ENCODE measurements around the gene LPO. TPM values are rescaled to one million over a fixed set of nuclear protein-coding genes. Genes with fewer than 3 reads are reported as not detected.
A peak's percentile ranks its signal among the peaks of the same experiment; 100 is the strongest.

LPO gene
- total and polyA plus RNA-seq, 9 of the 15 experiments (the other 6 are each of a cell fraction or from before 2014, with no cell fraction given), result 0.07 to 0.11 TPM; not detected in 7

DNA sequence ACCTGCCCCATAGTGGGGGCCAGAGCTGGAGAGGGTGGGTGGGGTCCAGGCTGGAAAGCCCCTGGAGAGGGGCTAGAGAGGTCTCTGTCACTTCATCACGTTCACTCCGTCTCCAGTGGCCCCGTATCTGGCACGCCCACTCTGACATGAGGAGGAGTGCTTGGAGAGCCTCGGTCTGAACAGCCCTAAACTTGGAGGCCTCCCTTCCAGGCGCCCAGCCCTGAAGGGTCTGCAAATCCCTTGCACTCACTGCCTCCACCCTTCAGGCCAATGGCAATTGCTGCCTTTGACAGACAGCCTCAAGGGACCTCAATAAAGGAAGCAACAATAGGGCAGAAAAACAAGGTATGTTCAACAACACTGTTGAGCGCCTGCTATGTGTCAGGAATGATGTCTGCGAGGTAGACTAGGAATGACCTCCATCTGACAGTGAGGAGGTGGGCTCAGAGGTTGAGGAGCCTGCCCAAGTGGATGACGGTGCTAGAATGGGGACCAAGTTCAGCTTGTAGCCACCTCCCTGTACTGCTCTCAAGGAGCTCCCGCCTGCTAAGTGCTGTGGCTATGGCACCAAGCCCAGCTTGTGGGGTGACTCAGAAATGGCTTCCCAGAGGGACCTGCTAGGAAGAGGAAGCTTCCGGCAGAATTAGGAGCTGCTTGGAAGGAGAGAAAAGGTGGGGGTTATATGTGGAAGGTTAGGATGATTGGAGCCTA lies 48.8 kb upstream of the LPO start (continued):
- TF ChIP-seq, protein P1, sequence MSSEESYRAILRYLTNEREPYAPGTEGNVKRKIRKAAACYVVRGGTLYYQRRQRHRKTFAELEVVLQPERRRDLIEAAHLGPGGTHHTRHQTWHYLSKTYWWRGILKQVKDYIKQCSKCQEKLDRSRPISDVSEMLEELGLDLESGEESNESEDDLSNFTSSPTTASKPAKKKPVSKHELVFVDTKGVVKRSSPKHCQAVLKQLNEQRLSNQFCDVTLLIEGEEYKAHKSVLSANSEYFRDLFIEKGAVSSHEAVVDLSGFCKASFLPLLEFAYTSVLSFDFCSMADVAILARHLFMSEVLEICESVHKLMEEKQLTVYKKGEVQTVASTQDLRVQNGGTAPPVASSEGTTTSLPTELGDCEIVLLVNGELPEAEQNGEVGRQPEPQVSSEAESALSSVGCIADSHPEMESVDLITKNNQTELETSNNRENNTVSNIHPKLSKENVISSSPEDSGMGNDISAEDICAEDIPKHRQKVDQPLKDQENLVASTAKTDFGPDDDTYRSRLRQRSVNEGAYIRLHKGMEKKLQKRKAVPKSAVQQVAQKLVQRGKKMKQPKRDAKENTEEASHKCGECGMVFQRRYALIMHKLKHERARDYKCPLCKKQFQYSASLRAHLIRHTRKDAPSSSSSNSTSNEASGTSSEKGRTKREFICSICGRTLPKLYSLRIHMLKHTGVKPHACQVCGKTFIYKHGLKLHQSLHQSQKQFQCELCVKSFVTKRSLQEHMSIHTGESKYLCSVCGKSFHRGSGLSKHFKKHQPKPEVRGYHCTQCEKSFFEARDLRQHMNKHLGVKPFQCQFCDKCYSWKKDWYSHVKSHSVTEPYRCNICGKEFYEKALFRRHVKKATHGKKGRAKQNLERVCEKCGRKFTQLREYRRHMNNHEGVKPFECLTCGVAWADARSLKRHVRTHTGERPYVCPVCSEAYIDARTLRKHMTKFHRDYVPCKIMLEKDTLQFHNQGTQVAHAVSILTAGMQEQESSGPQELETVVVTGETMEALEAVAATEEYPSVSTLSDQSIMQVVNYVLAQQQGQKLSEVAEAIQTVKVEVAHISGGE (CRISPR knock-in tag; IDR thresholded peaks at IDR 0.05), result 0 out of 6 replicates have a peak, but pooled peaks of 1 of the 3 experiments have one; percentile 47
- TF ChIP-seq, protein P2, sequence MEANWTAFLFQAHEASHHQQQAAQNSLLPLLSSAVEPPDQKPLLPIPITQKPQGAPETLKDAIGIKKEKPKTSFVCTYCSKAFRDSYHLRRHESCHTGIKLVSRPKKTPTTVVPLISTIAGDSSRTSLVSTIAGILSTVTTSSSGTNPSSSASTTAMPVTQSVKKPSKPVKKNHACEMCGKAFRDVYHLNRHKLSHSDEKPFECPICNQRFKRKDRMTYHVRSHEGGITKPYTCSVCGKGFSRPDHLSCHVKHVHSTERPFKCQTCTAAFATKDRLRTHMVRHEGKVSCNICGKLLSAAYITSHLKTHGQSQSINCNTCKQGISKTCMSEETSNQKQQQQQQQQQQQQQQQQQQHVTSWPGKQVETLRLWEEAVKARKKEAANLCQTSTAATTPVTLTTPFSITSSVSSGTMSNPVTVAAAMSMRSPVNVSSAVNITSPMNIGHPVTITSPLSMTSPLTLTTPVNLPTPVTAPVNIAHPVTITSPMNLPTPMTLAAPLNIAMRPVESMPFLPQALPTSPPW (CRISPR knock-in tag; IDR thresholded peaks at IDR 0.05), result peak; percentile 42; the same call in 1 of the 2 replicates
- TF ChIP-seq GABPB1 (CRISPR knock-in tag; IDR thresholded peaks at IDR 0.05) (0 out of 2 replicates have a peak, but pooled peaks have one; percentile 23), FOSL1 (tag; conservative IDR thresholded peaks at IDR 0.05) (peak; percentile 83), MAZ (CRISPR knock-in tag; conservative IDR thresholded peaks at IDR 0.05 in 1 of 2, IDR thresholded peaks at IDR 0.05 in 1 of 2) (0 out of 4 replicates have a peak, but pooled peaks of 1 of the 2 experiments have one; percentile 34), NFIC (IDR thresholded peaks at IDR 0.05) (peak; percentile 53), ZBTB7A (IDR thresholded peaks at IDR 0.05; ENCODE audit: borderline replicate concordance, control insufficient read depth, low read depth, low read length) (no peak), SMARCE1 (IDR thresholded peaks at IDR 0.05) (0 out of 2 replicates have a peak, but pooled peaks have one; percentile 35), PCBP1 (IDR thresholded peaks at IDR 0.05; ENCODE audit: low read depth, low read length, poor library complexity, severe bottlenecking) (no peak), CBFA2T3 (IDR thresholded peaks at IDR 0.05) (no peak), MTF1 (CRISPR knock-in tag; IDR thresholded peaks at IDR 0.05; ENCODE audit: borderline replicate concordance) (no peak)
- TF ChIP-seq, protein P3, sequence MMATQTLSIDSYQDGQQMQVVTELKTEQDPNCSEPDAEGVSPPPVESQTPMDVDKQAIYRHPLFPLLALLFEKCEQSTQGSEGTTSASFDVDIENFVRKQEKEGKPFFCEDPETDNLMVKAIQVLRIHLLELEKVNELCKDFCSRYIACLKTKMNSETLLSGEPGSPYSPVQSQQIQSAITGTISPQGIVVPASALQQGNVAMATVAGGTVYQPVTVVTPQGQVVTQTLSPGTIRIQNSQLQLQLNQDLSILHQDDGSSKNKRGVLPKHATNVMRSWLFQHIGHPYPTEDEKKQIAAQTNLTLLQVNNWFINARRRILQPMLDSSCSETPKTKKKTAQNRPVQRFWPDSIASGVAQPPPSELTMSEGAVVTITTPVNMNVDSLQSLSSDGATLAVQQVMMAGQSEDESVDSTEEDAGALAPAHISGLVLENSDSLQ (IDR thresholded peaks at IDR 0.05), result peak; percentile 47
- TF ChIP-seq, protein P4, sequence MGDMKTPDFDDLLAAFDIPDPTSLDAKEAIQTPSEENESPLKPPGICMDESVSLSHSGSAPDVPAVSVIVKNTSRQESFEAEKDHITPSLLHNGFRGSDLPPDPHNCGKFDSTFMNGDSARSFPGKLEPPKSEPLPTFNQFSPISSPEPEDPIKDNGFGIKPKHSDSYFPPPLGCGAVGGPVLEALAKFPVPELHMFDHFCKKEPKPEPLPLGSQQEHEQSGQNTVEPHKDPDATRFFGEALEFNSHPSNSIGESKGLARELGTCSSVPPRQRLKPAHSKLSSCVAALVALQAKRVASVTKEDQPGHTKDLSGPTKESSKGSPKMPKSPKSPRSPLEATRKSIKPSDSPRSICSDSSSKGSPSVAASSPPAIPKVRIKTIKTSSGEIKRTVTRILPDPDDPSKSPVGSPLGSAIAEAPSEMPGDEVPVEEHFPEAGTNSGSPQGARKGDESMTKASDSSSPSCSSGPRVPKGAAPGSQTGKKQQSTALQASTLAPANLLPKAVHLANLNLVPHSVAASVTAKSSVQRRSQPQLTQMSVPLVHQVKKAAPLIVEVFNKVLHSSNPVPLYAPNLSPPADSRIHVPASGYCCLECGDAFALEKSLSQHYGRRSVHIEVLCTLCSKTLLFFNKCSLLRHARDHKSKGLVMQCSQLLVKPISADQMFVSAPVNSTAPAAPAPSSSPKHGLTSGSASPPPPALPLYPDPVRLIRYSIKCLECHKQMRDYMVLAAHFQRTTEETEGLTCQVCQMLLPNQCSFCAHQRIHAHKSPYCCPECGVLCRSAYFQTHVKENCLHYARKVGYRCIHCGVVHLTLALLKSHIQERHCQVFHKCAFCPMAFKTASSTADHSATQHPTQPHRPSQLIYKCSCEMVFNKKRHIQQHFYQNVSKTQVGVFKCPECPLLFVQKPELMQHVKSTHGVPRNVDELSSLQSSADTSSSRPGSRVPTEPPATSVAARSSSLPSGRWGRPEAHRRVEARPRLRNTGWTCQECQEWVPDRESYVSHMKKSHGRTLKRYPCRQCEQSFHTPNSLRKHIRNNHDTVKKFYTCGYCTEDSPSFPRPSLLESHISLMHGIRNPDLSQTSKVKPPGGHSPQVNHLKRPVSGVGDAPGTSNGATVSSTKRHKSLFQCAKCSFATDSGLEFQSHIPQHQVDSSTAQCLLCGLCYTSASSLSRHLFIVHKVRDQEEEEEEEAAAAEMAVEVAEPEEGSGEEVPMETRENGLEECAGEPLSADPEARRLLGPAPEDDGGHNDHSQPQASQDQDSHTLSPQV (IDR thresholded peaks at IDR 0.05), result no peak

Data from K562 (cell line).